Fibroblast of the conjunctiva (primary cell): ENCODE results near the gene CLSTN2.
A peak's percentile ranks its signal among the peaks of the same experiment; 100 is the strongest.

Experiments
- DNase-seq: peaks from one replicate; pipeline ENCODE4 v3.0.0-alpha.2; 2010; ENCODE audit warnings: low read depth

The CLSTN2 gene

GRCh38 chr3:140187656-140188221 lies 252.8 kb downstream of the CLSTN2 start:
- DNase-seq: no peak

- no peak for DNase-seq
Measured at GRCh38 chr3:140188285-140188684, 253.3 kb downstream of the CLSTN2 start.

DNA sequence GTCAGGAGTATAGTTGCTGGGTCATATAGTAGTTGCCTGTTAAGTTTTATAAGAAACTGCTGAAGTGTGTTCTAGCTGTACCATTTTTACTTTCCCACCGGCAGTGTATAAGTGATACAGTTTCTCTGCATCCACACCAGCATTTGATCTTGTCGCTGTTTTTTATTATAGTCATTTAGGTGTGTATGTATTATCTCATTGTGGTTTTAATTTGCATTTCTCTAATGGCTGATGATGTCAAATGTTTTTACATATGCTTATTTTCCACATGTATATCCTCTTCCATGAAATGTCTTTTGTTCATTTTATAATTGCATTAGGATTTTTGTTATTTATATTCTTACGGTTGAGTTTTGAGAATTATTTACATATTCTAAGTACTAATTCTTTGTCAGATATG lies 254.3 kb downstream of the CLSTN2 start:
- no peak for DNase-seq

DNA sequence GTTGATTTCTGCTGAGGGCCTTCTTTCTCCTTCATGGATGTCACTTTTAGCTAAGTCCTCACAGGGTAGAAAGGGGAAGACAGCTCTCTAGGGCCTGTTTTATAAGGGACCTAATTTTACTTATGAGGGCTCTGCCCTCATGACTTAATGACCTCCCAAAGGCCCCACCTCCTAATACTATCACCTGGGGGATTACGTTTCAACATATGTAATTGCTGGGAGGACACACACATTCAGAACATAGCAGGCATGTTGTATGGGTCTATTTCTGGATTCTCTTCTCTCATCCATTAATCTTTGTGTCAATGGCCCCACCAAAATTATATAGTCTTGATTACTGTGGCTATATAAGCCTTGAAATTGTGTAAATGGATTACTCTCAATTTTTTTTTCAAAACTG lies 255.0 kb downstream of the CLSTN2 start:
- no peak for DNase-seq

GRCh38 chr3:140196970-140197369 lies 262.0 kb downstream of the CLSTN2 start:
- DNase-seq: no peak

DNA sequence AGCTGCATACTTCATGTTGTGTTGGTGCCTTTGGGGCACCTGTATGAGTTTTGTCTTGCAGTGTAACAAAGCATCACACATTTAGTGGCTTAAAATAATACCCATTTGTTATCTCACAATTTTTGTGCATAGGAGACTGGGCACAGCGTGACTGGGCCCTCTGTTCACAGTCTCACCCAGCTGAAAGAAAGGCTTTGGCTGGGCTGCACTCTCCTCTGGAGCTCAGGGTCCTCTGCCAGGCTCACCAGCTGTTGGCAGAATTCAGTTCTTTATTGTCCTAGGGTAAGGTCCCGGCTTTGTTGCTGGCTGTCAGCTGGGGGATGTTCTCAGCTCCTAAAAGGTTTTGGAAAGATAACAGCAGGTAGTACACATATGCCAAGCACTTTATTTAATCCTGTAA lies 263.3 kb downstream of the CLSTN2 start:
- DNase-seq: no peak

DNA sequence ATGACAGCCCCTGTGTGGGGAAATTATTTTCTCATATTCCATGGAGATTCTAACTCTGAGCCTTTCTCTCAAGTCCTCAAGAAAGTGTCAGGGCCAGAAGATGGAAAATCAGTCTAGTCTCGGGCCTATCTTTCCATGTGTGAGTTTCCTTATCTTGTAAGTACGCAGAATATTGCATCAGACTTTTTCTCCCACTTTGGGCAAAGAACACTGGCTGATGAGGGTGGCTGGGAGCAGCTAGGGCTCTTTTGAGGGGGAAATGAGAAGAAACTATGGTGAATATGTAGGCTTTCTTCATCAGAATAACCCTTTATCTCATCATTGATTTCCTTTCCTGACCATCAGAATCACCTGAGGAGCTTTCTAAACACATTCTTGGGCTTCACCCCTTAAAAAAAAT lies 264.0 kb downstream of the CLSTN2 start:
- DNase-seq: no peak

- DNase-seq: no peak
Measured at GRCh38 chr3:140199743-140200142, 264.8 kb downstream of the CLSTN2 start.

- DNase-seq: no peak
Measured at GRCh38 chr3:140203510-140203909, 268.5 kb downstream of the CLSTN2 start.

- no peak for DNase-seq
Measured at GRCh38 chr3:140204271-140204984, 269.4 kb downstream of the CLSTN2 start.

DNA sequence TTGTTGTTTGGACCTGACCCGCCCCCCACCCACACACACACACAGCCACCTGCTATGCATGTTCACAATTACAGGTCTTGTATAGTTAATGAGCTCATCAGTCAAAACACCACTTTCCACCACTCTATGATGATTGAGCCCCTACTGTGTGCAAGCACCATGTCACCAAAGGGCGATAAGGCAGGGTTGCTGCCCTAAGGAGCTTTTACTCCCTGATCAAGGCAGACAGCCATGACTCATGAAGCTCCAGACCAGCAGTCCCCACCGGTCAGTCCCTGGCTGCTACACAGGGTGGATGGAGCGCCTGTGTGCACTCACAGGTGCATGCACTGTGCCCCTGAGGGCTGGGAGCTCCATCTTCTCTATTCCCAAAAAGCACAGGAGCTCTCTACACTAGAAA lies 270.6 kb downstream of the CLSTN2 start:
- no peak for DNase-seq

DNA sequence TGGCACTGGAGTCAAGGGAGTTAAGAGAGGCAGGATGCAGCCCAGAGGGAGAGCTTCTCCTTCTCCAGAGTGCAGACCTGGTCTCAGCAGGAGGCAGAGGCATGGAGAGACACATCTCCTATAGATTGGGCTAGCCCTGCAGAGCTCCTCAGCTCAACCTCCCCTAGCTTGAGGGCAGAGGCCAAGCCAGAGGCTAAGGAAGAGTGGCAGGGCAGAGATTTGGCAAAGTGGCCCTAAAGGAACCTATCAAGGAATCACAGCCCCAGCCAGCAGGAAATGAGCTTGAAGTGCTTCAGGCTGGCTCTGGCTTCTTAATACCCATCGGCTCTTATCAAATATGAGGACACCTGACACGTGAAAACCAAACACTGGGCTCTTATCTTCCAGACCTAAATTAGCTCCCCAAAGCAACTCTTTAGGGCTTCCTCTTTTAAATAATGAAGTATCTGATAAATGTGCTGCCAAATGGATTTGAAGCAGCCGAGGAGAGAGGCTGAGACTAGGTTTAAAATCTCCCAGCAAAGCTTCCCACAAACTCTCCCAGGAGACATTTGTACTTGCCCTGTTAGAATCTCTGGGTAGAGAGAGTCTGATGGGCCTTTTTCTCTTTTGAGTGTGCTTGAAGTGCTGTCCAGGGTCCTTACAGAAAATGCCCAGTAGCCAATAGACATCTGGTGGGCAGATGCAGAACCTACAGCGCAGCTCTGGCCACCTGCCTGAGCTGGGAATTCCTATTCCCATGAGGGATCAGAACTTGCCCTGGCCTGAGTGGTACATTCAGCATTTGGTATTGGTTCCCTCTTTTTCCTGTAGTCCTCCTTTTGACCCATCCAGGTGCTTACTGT lies 271.4 kb downstream of the CLSTN2 start:
- peak; percentile 23 for DNase-seq

DNA sequence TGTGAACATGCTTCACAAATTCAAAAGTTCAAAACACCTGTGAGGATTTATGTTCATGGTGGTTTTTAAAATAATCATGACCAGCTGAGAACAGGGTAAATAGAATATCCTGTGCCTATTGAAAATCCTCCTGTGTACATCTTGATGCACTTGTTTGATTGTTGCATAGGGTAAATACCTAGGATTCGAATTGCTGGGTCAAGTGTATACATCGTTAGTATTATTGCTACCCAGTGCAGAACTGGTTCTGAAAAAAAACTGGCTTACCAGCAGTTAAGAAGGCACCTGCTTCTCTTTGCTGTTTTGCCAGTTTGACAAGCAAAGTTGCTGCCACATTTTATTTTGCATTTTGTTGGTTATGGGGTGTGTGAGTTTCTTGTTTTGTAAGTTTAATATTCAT lies 272.6 kb downstream of the CLSTN2 start:
- no peak for DNase-seq

- DNase-seq: no peak
Measured at GRCh38 chr3:140216249-140216648, 281.3 kb downstream of the CLSTN2 start.

GRCh38 chr3:140219291-140219690 lies 284.3 kb downstream of the CLSTN2 start:
- DNase-seq: no peak

- no peak for DNase-seq
Measured at GRCh38 chr3:140219923-140220452, 285.0 kb downstream of the CLSTN2 start.

DNA sequence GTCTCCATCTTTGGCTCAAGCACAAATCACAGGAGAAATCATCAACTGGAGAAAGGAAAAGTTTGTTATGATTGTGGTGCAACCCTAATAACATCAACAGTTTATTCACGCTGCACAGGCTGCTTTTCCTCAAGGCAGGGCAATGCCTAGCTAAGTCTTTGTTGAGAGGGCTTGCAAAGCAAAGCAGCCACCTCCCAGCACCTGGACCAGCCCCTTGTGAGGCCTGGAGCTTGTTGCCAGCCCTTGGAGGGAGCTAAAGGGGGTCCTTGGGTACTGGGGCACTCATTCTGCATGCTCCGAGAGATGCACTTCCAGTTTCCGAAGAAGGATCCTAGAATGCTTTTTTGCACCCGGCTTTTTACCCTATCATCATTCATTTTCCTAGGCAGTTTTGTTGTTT lies 288.2 kb downstream of the CLSTN2 start:
- DNase-seq: no peak

- DNase-seq: no peak
Measured at GRCh38 chr3:140223631-140224030, 288.6 kb downstream of the CLSTN2 start.

DNA sequence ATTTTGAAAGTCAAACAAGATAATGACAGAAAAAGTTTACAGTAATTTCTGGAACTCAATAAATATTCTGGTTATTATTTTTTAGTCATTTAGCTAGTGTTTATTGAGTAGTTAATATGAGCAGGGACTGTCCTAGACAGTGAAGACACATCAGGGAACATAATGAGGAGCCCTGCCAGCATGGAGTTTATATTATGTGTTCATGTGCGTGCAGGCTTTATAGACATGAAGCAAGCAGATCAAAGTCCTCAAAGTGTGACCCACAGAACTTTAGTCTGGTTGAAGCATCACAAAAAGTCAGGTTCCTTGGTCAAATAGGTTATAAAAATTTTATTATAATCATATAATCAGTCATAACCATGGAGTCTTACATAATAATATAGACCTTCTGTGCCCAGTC lies 289.3 kb downstream of the CLSTN2 start:
- no peak for DNase-seq

- DNase-seq: no peak
Measured at GRCh38 chr3:140225996-140226395, 291.0 kb downstream of the CLSTN2 start.

- DNase-seq: no peak
Measured at GRCh38 chr3:140233702-140234101, 298.7 kb downstream of the CLSTN2 start.

DNA sequence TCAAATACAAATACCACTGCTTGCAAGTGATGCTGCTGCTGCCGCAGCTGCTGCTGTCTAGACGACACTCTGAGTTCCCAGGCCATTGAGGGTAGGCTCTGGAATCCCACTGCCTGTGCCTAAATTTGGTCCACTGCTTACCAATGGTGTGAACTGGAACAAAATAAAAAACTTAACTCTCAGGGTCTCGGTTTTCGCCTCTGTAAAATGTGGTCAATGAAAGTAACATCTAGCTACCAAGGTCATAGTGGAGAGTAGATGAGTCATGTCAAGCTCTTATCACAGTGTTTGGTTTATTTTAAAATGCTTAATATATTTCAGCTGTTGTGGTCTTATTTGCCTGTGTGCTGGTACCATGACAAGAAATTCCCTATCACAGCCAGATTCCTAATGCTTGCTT lies 299.3 kb downstream of the CLSTN2 start:
- no peak for DNase-seq
